Panc1 (cell line): Measurements from ENCODE around the gene MTAP. TPM values are rescaled to one million over a fixed set of nuclear protein-coding genes. Genes with fewer than 3 reads are reported as not detected.

Source experiments
- ATAC-seq: fragments of 200-7000 bp; cut with Tn5 transposase; 2 replicates; pipeline ENCODE4 v1.9.1; 2020; ENCODE audit warnings: mild to moderate bottlenecking, moderate library complexity
- BruUV-seq: library from RNA; stranded (reverse); fragments of 400-500 nt; replicated peaks from 2 replicates; lab custom pipeline; 2021; lab: Mats Ljungman, UMichigan
- CTCF ChIA-PET: fragments of 300-600 bp; sonication (Branson Sonifier 250); formaldehyde crosslinking; loops from one replicate; lab custom pipeline; 2022; ENCODE audit warnings: antibody characterized with exemption; lab: Charles Lee
- POLR2A ChIA-PET: fragments of 300-600 bp; sonication (Branson Sonifier 250); formaldehyde crosslinking; loops from one replicate; lab custom pipeline; 2022; ENCODE audit warnings: antibody characterized with exemption; lab: Charles Lee
- DNase-seq: peaks from one replicate; pipeline ENCODE4 v3.0.0-alpha.2; 2010; ENCODE audit warnings: low read depth, low spot score
- H3K27ac ChIP-seq: 2 replicates; pipeline ENCODE4 v1.5.1; 2011; ENCODE audit warnings: mild to moderate bottlenecking, low read length, inconsistent platforms
- H3K27me3 ChIP-seq: fragments of 200-500 bp; sonication (Bioruptor generic); 2 replicates; pipeline ENCODE4 v1.6.0; 2014; ENCODE audit warnings: low read length, inconsistent platforms; ENCODE audit not compliant: control insufficient read depth, insufficient read depth
- H3K36me3 ChIP-seq: fragments of 200-500 bp; sonication (Bioruptor generic); 2 replicates; pipeline ENCODE4 v1.5.1; 2014; ENCODE audit warnings: inconsistent platforms, mild to moderate bottlenecking, low read length, moderate library complexity; ENCODE audit not compliant: control insufficient read depth, insufficient read depth
- H3K4me1 ChIP-seq: 2 replicates; pipeline ENCODE4 v1.5.1; 2011; ENCODE audit warnings: inconsistent platforms, mild to moderate bottlenecking, low read length, moderate library complexity; ENCODE audit not compliant: control insufficient read depth, insufficient read depth
- H3K4me3 ChIP-seq, 2 experiments: 2 replicates each; pipeline ENCODE4 v1.5.1; 2011 to 2012; ENCODE audit warnings: low read depth in 2 of 2, low read length in 2 of 2, mild to moderate bottlenecking in 2 of 2, inconsistent platforms in 1 of 2, moderate library complexity in 1 of 2
- H3K9me3 ChIP-seq: fragments of 200-500 bp; sonication (Bioruptor generic); 2 replicates; pipeline ENCODE4 v1.5.1; 2014; ENCODE audit warnings: low read depth, mild to moderate bottlenecking, inconsistent platforms, low read length, moderate library complexity; ENCODE audit not compliant: control insufficient read depth, insufficient read depth
- POLR2AphosphoS5 ChIP-seq: IDR thresholded peaks from 2 replicates; pipeline ENCODE4 v1.6.1; 2012; ENCODE audit warnings: mild to moderate bottlenecking, low read depth, low read length, moderate library complexity
- SIN3A ChIP-seq: IDR thresholded peaks from 2 replicates; pipeline ENCODE4 v1.6.1; 2012; ENCODE audit warnings: low read depth, mild to moderate bottlenecking, low read length, moderate library complexity, borderline replicate concordance; ENCODE audit not compliant: insufficient read depth
- TCF7L2 ChIP-seq: IDR thresholded peaks from 2 replicates; pipeline ENCODE4 v1.6.1; 2011; ENCODE audit warnings: mild to moderate bottlenecking, low read depth, low read length, inconsistent platforms
- in situ Hi-C: cut with HindIII; loops from 2 replicates; pipeline ENCODE4 v1.10.0; 2016; ENCODE audit warnings: low sequenced_read_pairs, low pct_unique_long_range_greater_than_20kb
- intact Hi-C: fragments of 100-400 bp; cut with micrococcal nuclease; formaldehyde crosslinking; loops from one replicate; pipeline ENCODE4 v1.10.0; 2022; ENCODE audit not compliant: unreplicated experiment
- total RNA-seq: library from RNA; stranded (reverse); gene quantifications from one replicate; pipeline ENCODE4 v1.2.1, GENCODE V29; 2021; ENCODE audit not compliant: unreplicated experiment
- TF ChIP-seq, protein P1 (sequence below), 2 experiments: IDR thresholded peaks; 2 replicates each; pipeline ENCODE4 v1.6.1; 2011 to 2012; ENCODE audit warnings: low read depth in 2 of 2, control low read depth in 1 of 2, low read length in 1 of 2, mild to moderate bottlenecking in 1 of 2, moderate library complexity in 1 of 2; ENCODE audit not compliant: insufficient read depth in 1 of 2
- TF ChIP-seq, protein P2 (sequence below): fragments of 450-650 bp; IDR thresholded peaks from 2 replicates; pipeline ENCODE4 v1.5.1; 2017; ENCODE audit warnings: mild to moderate bottlenecking

The MTAP gene
- total RNA-seq, 1 experiment from 2014 or later, result 9.6 TPM

DNA sequence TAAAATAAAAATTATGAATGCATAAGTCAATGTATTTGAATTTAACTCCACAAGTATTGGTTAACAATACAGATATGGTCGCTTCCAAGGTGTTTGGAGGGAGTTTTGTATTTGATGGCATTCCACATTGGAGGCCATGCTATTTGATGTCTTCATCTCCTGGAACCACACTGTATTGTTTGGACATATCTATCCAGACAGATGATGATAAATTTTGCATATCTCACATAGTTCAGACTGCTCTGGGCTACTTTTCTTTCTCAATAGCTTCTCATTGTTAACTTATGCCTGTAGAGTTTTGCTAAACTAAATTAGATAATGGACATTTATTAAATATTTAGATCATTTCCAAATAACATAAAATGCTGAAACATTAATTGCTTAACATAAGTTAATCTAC is 133.7 kb downstream of the MTAP start:
- TF ChIP-seq TCF7L2, result no peak
- TF ChIP-seq, protein P1, sequence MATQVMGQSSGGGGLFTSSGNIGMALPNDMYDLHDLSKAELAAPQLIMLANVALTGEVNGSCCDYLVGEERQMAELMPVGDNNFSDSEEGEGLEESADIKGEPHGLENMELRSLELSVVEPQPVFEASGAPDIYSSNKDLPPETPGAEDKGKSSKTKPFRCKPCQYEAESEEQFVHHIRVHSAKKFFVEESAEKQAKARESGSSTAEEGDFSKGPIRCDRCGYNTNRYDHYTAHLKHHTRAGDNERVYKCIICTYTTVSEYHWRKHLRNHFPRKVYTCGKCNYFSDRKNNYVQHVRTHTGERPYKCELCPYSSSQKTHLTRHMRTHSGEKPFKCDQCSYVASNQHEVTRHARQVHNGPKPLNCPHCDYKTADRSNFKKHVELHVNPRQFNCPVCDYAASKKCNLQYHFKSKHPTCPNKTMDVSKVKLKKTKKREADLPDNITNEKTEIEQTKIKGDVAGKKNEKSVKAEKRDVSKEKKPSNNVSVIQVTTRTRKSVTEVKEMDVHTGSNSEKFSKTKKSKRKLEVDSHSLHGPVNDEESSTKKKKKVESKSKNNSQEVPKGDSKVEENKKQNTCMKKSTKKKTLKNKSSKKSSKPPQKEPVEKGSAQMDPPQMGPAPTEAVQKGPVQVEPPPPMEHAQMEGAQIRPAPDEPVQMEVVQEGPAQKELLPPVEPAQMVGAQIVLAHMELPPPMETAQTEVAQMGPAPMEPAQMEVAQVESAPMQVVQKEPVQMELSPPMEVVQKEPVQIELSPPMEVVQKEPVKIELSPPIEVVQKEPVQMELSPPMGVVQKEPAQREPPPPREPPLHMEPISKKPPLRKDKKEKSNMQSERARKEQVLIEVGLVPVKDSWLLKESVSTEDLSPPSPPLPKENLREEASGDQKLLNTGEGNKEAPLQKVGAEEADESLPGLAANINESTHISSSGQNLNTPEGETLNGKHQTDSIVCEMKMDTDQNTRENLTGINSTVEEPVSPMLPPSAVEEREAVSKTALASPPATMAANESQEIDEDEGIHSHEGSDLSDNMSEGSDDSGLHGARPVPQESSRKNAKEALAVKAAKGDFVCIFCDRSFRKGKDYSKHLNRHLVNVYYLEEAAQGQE (IDR thresholded peaks at IDR 0.05; ENCODE audit: insufficient read depth in 1 of 2, low read depth in 2 of 2, low read length in 1 of 2), result no peak
- TF ChIP-seq, protein P2, sequence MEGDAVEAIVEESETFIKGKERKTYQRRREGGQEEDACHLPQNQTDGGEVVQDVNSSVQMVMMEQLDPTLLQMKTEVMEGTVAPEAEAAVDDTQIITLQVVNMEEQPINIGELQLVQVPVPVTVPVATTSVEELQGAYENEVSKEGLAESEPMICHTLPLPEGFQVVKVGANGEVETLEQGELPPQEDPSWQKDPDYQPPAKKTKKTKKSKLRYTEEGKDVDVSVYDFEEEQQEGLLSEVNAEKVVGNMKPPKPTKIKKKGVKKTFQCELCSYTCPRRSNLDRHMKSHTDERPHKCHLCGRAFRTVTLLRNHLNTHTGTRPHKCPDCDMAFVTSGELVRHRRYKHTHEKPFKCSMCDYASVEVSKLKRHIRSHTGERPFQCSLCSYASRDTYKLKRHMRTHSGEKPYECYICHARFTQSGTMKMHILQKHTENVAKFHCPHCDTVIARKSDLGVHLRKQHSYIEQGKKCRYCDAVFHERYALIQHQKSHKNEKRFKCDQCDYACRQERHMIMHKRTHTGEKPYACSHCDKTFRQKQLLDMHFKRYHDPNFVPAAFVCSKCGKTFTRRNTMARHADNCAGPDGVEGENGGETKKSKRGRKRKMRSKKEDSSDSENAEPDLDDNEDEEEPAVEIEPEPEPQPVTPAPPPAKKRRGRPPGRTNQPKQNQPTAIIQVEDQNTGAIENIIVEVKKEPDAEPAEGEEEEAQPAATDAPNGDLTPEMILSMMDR, result no peak
- no peak for TF ChIP-seq POLR2AphosphoS5
- no peak for TF ChIP-seq SIN3A
- H3K4me3 ChIP-seq, result no peak overlapping the region
- ATAC-seq (no peak), DNase-seq (no peak)
- ChIA-PET CTCF (no interaction called here), POLR2A (no interaction called here)
- H3K27ac ChIP-seq, result no peak overlapping the region
- no TSS peak for BruUV-seq
- intact Hi-C loops (no loop called here), in situ Hi-C loops (no loop called here)
- H3K27me3 ChIP-seq, result no peaks in the 10 kb centered on the region
- no peaks in the 10 kb centered on the region for H3K36me3 ChIP-seq
- no peaks in the 10 kb centered on the region for H3K4me1 ChIP-seq
- H3K9me3 ChIP-seq, result no peaks in the 10 kb centered on the region

DNA sequence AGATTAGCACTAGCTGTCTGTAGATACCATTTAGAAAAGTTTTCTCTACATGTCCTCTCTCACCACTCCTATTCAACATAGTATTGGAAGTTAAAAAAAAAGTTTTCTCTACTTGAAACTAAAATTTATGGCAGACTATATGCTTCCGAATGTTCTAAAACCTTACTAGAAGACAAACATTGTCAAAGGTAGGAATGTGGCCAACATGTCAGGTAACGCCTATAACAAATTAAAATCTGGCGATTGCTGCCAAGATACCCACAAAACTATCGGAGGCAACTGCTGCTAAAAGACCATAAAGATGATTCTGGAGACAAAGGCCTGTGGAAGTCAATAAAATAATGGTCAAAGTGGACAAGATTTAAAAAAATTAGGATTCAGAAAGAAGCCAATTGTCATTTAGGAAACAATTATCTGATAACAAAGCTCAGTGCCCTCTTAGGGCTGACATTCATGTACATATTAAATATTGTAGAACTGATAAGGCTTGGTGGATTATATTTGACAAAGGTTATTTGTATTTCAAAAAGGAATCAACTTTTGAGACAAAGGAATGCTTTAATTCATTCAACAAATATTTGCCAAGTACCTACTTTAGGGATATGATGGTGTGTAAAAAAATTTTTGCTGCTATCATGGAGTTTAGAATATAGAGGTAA is 139.0 kb downstream of the MTAP start:
- ChIA-PET POLR2A (no interaction called here), CTCF (no interaction called here)
- Histone ChIP-seq H3K27me3 (no peaks in the 10 kb centered on the region), H3K4me1 (no peaks in the 10 kb centered on the region), H3K9me3 (no peaks in the 10 kb centered on the region), H3K4me3 (no peak overlapping the region), H3K36me3 (no peaks in the 10 kb centered on the region), H3K27ac (no peak overlapping the region)
- intact Hi-C loops, result no loop called here
- ATAC-seq (no peak), DNase-seq (no peak)
- no TSS peak for BruUV-seq
- TF ChIP-seq TCF7L2 (no peak), POLR2AphosphoS5 (no peak), SIN3A (no peak)
- TF ChIP-seq, protein P2, result no peak
- TF ChIP-seq, protein P1 (IDR thresholded peaks at IDR 0.05; ENCODE audit: insufficient read depth in 1 of 2, low read depth in 2 of 2, low read length in 1 of 2), result no peak
- in situ Hi-C loops, result no loop called here
